ENCODE data around the gene PAQR9. TPM values are rescaled to one million over a fixed set of nuclear protein-coding genes. Genes with fewer than 3 reads are reported as not detected.
"Not testable (repeated sequence)": the region's sequence is repeated elsewhere in the genome, so short reads cannot be mapped to it uniquely, and the experiment has no call there.

Gene PAQR9
- total and polyA plus RNA-seq, 2 donors: 0.03 TPM; not detected in 1

DNA sequence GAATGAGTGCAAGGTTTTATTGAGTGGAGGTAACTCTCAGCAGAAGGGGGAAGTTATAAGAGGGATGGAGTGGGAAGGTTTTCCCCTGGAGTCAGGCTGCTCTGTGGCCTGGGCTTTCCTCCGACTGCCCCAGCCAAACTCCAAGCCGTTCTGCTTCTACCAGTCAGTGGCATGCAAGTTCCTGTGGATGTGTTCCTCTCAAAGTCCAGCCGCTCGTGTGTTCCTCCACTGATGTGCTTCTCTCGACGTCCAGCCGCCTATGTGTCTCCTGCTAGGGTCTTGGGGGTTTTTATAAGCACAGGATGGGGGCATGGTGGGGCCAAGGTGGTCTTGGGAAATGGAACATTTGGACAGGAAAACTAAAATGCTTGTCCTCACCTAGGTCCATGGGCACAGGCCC, 28.8 kb upstream of the PAQR9 start:
- no peak for DNase-seq (ENCODE audit: extremely low spot score)
- Histone ChIP-seq H3K27ac (ENCODE audit: low read depth) (no peak overlapping the region), H3K4me3 (ENCODE audit: low read depth, low read length) (no peak overlapping the region), H3K4me1 (ENCODE audit: insufficient read depth) (no peaks in the 10 kb centered on the region), H3K36me3 (ENCODE audit: insufficient read depth) (no peaks in the 10 kb centered on the region)
- WGBS: 82% methylated on average over 7 of the region's 7 CpGs

DNA sequence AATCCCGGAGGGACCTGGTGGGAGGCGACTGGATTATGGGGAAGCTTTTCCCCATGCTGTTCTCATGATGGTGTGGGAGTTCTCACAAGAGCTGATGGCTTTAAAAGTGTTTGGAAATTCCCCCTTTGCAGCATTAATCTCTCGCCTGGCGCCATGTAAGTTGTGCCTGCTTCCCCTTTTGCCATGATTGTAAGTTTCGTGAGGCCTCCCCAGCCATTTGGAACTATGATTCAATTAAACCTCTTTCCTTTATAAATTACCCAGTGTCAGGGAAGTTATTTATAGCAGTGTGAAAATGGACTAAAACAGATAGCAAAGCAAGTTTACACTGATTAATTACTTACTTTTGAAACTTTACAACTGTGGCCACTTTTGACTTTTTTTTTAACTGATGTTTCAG, 27.2 kb upstream of the PAQR9 start:
- Histone ChIP-seq H3K27ac (ENCODE audit: low read depth) (no peak overlapping the region), H3K4me3 (ENCODE audit: low read depth, low read length) (no peak overlapping the region), H3K4me1 (ENCODE audit: insufficient read depth) (no peaks in the 10 kb centered on the region), H3K36me3 (ENCODE audit: insufficient read depth) (no peaks in the 10 kb centered on the region)
- WGBS: 75% methylated on average over 5 of the region's 5 CpGs
- no peak for DNase-seq (ENCODE audit: extremely low spot score)

DNA sequence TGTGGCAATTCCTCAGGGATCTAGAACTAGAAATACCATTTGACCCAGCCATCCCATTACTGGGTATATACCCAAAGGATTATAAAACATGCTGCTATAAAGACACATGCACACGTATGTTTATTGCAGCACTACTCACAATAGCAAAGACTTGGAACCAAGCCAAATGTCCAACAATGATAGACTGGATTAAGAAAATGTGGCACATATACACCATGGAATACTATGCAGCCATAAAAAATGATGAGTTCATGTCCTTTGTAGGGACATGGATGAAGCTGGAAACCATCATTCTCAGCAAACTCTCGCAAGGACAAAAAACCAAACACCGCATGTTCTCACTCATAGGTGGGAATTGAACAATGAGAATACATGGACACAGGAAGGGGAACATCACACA, 25.4 kb upstream of the PAQR9 start:
- H3K4me3 ChIP-seq (ENCODE audit: low read depth, low read length); DNase-seq (ENCODE audit: extremely low spot score); H3K4me1 ChIP-seq (ENCODE audit: insufficient read depth); H3K36me3 ChIP-seq (ENCODE audit: insufficient read depth); H3K27ac ChIP-seq (ENCODE audit: low read depth): not testable (repeated sequence)
- WGBS: 100% methylated on average over 2 of the region's 3 CpGs

DNA sequence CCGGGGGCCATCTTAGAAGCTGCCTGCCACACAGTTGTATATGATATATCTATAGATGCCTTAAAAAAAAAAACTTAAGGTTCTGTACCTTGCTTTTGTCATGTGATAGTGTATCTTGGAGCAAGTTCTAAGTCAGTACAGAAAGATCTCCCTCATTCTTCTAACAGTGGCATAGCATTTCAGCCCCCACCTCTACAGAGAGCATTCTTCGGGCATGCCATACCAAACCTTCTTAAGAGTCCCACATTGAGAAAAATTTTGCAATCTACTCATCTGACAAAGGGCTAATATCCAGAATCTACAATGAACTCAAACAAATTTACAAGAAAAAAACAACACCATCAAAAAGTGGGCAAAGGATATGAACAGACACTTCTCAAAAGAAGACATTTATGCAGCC, 24.7 kb upstream of the PAQR9 start:
- not testable (repeated sequence) for DNase-seq (ENCODE audit: extremely low spot score); H3K4me1 ChIP-seq (ENCODE audit: insufficient read depth); H3K4me3 ChIP-seq (ENCODE audit: low read depth, low read length); H3K27ac ChIP-seq (ENCODE audit: low read depth); H3K36me3 ChIP-seq (ENCODE audit: insufficient read depth)
- 86% methylated on average over 2 of the region's 2 CpGs for WGBS

- H3K4me1 ChIP-seq (ENCODE audit: insufficient read depth): no peaks in the 10 kb centered on the region
- H3K27ac ChIP-seq (ENCODE audit: low read depth): no peak overlapping the region
- H3K4me3 ChIP-seq (ENCODE audit: low read depth, low read length): no peak overlapping the region
- DNase-seq (ENCODE audit: extremely low spot score): no peak
- H3K36me3 ChIP-seq (ENCODE audit: insufficient read depth): no peaks in the 10 kb centered on the region
- 22% methylated on average over 7 of the region's 7 CpGs for WGBS
These were observed 24.2 kb upstream of the PAQR9 start for GRCh38 chr3:142987707-142988106.

DNA sequence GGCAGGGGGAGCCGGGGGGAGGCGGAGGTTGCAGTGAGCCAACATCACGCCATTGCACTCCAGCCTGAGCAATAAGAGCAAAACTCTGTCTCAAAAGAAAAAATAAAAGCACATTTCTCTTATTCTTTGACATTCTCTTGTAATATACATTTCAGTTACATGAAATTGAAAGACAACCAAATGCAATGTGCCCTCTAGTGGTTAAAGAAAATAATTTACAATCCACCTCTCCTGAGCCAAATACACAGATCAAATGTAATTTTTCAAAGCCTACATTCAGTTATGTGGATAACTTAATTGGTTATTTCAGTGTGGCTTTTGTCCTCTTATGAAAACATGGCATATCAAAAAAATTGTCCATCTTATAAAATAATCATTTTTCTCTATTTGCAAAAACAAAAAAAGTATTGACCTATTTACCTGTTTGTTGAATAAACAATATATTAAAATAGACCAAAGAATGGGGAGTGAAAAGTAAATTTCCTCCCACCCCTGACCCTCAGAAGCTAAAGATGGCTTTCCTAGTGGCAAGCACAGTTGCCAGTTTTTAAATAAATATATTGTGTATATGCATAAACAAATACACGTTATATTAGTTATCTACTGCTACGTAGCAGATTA, 23.7 kb upstream of the PAQR9 start:
- no peak for DNase-seq (ENCODE audit: extremely low spot score)
- Histone ChIP-seq H3K27ac (ENCODE audit: low read depth) (no peak overlapping the region), H3K4me3 (ENCODE audit: low read depth, low read length) (no peak overlapping the region), H3K4me1 (ENCODE audit: insufficient read depth) (no peaks in the 10 kb centered on the region), H3K36me3 (ENCODE audit: insufficient read depth) (no peaks in the 10 kb centered on the region)
- WGBS: 61% methylated on average over 5 of the region's 5 CpGs

DNA sequence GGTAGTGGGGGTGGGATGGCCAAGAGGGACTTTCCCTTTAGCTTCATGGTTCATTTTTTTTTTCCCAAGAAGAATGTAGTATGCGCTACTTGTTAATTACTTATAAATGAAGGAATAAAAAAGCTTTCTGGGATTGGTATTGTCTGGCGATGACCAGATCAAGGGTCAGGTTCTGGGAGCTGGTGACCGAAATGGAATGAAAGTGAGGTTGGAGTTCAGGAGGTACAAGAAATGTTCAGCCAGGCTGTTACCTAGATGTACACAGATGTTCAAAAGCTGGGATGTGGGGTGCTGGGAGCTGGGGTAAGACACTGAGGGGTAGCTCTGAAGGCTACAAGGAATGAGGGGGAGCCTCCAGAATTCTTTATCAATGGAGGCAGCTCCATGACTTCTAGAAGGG, 20.8 kb upstream of the PAQR9 start:
- H3K27ac ChIP-seq (ENCODE audit: low read depth): no peak overlapping the region
- H3K4me3 ChIP-seq (ENCODE audit: low read depth, low read length): no peak overlapping the region
- 97% methylated on average over 3 of the region's 3 CpGs for WGBS
- H3K4me1 ChIP-seq (ENCODE audit: insufficient read depth): no peaks in the 10 kb centered on the region
- no peak for DNase-seq (ENCODE audit: extremely low spot score)
- no peaks in the 10 kb centered on the region for H3K36me3 ChIP-seq (ENCODE audit: insufficient read depth)

DNA sequence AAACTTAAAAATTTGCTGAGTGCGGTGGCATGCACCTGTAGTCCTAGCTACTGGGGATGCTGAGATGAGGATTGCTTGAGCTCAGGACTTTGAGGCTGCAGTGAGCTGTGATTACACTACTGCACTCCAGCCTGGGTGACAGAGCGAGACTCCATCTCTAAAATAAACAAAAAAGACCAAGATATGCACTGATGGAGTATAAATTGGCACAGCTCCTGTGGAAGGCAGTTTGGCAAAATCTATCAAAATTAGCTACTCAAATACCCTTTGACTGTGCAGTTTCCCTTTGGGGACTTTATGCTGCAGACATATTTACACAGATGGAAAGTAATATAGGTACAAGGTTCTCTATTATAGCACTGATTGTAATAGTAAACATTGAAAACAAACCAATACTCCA, 19.8 kb upstream of the PAQR9 start:
- H3K4me1 ChIP-seq (ENCODE audit: insufficient read depth): no peaks in the 10 kb centered on the region
- whole genome bisulfite sequencing: 67% methylated on average over 2 of the region's 2 CpGs
- H3K27ac ChIP-seq (ENCODE audit: low read depth): no peak overlapping the region
- no peak for DNase-seq (ENCODE audit: extremely low spot score)
- H3K4me3 ChIP-seq (ENCODE audit: low read depth, low read length): no peak overlapping the region
- H3K36me3 ChIP-seq (ENCODE audit: insufficient read depth): no peaks in the 10 kb centered on the region

DNA sequence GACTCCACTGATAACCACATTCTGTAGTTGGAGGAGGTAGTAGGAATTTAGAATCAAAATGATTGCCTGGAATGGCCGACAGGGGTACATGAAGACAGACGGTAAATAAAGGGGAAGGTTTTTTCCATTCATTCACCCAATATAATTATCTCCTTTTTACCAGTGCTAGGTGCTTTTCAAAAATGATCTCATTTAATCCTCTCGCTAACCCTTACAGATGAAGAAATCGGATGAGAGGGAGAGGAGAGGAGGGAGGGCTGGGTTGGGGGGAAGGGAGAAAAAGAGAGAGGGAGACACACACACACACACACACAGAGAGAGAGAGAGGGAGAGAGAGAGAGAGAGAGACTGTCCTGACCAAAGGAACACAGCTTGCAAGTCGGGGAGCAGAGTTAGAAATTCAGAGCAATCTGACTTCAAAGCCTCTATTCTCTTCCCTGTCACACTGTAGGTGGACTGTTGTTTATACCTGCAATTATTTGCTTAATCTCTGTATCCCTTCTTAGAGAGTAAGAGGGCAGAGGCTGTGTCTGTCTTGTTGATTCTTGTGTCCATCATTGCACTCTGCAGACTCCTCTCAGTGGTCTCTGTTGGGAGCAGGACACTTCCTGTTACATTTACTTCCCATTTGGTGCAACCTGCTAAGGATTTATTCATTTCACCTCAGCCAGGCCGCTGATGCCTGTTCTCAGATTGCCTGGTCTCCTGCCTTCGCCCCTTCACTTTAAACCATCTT, 18.7 kb upstream of the PAQR9 start:
- H3K27ac ChIP-seq (ENCODE audit: low read depth): no peak overlapping the region
- 45% methylated on average over 7 of the region's 7 CpGs for WGBS
- no peak overlapping the region for H3K4me3 ChIP-seq (ENCODE audit: low read depth, low read length)
- no peaks in the 10 kb centered on the region for H3K36me3 ChIP-seq (ENCODE audit: insufficient read depth)
- no peak for DNase-seq (ENCODE audit: extremely low spot score)
- H3K4me1 ChIP-seq (ENCODE audit: insufficient read depth): no peaks in the 10 kb centered on the region

- no peak for DNase-seq (ENCODE audit: extremely low spot score)
- WGBS: 56% methylated on average over 3 of the region's 3 CpGs
- H3K27ac ChIP-seq (ENCODE audit: low read depth): no peak overlapping the region
- H3K36me3 ChIP-seq (ENCODE audit: insufficient read depth): no peaks in the 10 kb centered on the region
- no peak overlapping the region for H3K4me3 ChIP-seq (ENCODE audit: low read depth, low read length)
- H3K4me1 ChIP-seq (ENCODE audit: insufficient read depth): no peaks in the 10 kb centered on the region
These were observed 17.6 kb upstream of the PAQR9 start for GRCh38 chr3:142981108-142981507.

GRCh38 chr3:142977399-142977728, 13.9 kb upstream of the PAQR9 start:
- DNase-seq (ENCODE audit: extremely low spot score): no peak
- Histone ChIP-seq H3K27ac (ENCODE audit: low read depth) (no peak overlapping the region), H3K4me1 (ENCODE audit: insufficient read depth) (no peaks in the 10 kb centered on the region), H3K36me3 (ENCODE audit: insufficient read depth) (no peaks in the 10 kb centered on the region), H3K4me3 (ENCODE audit: low read depth, low read length) (no peak overlapping the region)
- WGBS: 77% methylated on average over 1 of the region's 1 CpG

GRCh38 chr3:142976621-142977398, 13.3 kb upstream of the PAQR9 start:
- Histone ChIP-seq H3K36me3 (ENCODE audit: insufficient read depth) (no peaks in the 10 kb centered on the region), H3K27ac (ENCODE audit: low read depth) (no peak overlapping the region), H3K4me1 (ENCODE audit: insufficient read depth) (no peaks in the 10 kb centered on the region), H3K4me3 (ENCODE audit: low read depth, low read length) (no peak overlapping the region)
- DNase-seq (ENCODE audit: extremely low spot score): no peak
- WGBS: 54% methylated on average over 8 of the region's 8 CpGs

GRCh38 chr3:142975316-142975995, 12.0 kb upstream of the PAQR9 start:
- no peak overlapping the region for H3K27ac ChIP-seq (ENCODE audit: low read depth)
- 90% methylated on average over 4 of the region's 4 CpGs for WGBS
- no peak overlapping the region for H3K4me3 ChIP-seq (ENCODE audit: low read depth, low read length)
- H3K36me3 ChIP-seq (ENCODE audit: insufficient read depth): no peaks in the 10 kb centered on the region
- no peaks in the 10 kb centered on the region for H3K4me1 ChIP-seq (ENCODE audit: insufficient read depth)
- DNase-seq (ENCODE audit: extremely low spot score): no peak

Measured in urinary bladder (tissue), 4 donors.